NCI-H2196 treated with DMSO at 0.1 percent for 48 hours (cell line): ENCODE measurements around the gene PRTG.
"Not testable (repeated sequence)": the region's sequence is repeated elsewhere in the genome, so short reads cannot be mapped to it uniquely, and the experiment has no call there.

Experiments
- DNase-seq: peaks from one replicate; lab custom pipeline; 2025; ENCODE audit not compliant: unreplicated experiment; lab: John Stamatoyannopoulos, UW

Gene PRTG

GRCh38 chr15:55750706-55751105, 7.8 kb upstream of the PRTG start:
- no peak for DNase-seq

GRCh38 chr15:55743729-55744655, 1.0 kb upstream of the PRTG start:
- no peak for DNase-seq

GRCh38 chr15:55742498-55742926, 440 bp downstream of the PRTG start:
- DNase-seq, result no peak

GRCh38 chr15:55741833-55742497, 987 bp downstream of the PRTG start:
- DNase-seq, result no peak

- DNase-seq, result no peak
Observed at GRCh38 chr15:55740981-55741832, 1.7 kb downstream of the PRTG start.

- DNase-seq, result no peak
Observed at GRCh38 chr15:55740359-55740878, 2.5 kb downstream of the PRTG start.

- no peak for DNase-seq
Observed at GRCh38 chr15:55739641-55740040, 3.3 kb downstream of the PRTG start.

- no peak for DNase-seq
Observed at GRCh38 chr15:55738715-55739114, 4.2 kb downstream of the PRTG start.

- no peak for DNase-seq
Observed at GRCh38 chr15:55737373-55737772, 5.6 kb downstream of the PRTG start.

GRCh38 chr15:55736756-55737155, 6.2 kb downstream of the PRTG start:
- DNase-seq, result no peak

GRCh38 chr15:55734641-55735040, 8.3 kb downstream of the PRTG start:
- no peak for DNase-seq

GRCh38 chr15:55733461-55733860, 9.5 kb downstream of the PRTG start:
- DNase-seq, result not testable (repeated sequence)

- no peak for DNase-seq
Observed at GRCh38 chr15:55721554-55722185, 21.3 kb downstream of the PRTG start.

GRCh38 chr15:55715355-55716076, 27.4 kb downstream of the PRTG start:
- DNase-seq, result no peak

GRCh38 chr15:55714064-55714463, 28.9 kb downstream of the PRTG start:
- DNase-seq, result no peak

- no peak for DNase-seq
Observed at GRCh38 chr15:55712363-55712762, 30.6 kb downstream of the PRTG start.

- no peak for DNase-seq
Observed at GRCh38 chr15:55710286-55710685, 32.7 kb downstream of the PRTG start.

GRCh38 chr15:55709458-55709857, 33.5 kb downstream of the PRTG start:
- DNase-seq, result no peak

- DNase-seq, result no peak
Observed at GRCh38 chr15:55708720-55709119, 34.2 kb downstream of the PRTG start.

- DNase-seq, result no peak
Observed at GRCh38 chr15:55707951-55708350, 35.0 kb downstream of the PRTG start.
